HG02970 (cell line): ENCODE data around the gene RXRB.

ENCODE experiments used
- ATAC-seq: cut with Tn5 transposase; IDR thresholded peaks from one replicate; pipeline ENCODE4 v1.9.1; 2021; ENCODE audit warnings: mild to moderate bottlenecking, moderate library complexity, moderate number of reproducible peaks; ENCODE audit not compliant: unreplicated experiment, low FRiP score

The RXRB gene

DNA sequence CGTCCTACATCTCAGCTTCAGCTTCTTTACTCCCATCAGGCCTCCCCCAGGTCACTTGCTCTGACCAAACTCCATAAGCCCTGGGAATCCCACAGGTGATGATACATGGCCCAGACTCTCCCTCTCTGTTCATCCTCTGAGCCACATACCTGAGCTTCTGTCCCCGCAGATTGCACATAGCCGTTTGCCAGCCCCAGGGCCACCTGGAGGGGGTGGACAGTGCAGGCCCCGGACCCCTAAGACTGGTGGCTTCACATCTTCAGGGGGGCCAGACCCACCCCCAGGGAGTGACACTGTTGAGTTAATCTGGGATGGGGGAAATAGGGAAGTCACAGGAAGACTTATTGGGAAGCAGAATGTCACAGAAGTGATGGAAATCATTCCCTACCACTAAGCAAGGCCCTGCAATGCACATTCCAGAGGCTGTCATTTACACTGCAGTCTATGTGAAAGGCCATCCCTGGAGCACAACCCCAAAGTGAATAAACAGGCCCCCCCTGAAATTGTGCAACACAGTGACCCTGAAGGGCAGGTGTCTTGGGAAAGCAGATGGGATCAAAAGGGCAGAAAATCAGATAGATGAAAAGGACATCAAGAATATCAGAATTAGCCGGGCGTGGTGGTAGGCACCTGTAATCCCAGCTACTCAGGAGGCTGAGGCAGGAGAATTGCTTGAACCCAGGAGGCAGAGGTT, 2.2 kb downstream of the RXRB start:
- no peak for ATAC-seq

- ATAC-seq: no peak
Observed at GRCh38 chr6:33197431-33198048, 2.9 kb downstream of the RXRB start.

DNA sequence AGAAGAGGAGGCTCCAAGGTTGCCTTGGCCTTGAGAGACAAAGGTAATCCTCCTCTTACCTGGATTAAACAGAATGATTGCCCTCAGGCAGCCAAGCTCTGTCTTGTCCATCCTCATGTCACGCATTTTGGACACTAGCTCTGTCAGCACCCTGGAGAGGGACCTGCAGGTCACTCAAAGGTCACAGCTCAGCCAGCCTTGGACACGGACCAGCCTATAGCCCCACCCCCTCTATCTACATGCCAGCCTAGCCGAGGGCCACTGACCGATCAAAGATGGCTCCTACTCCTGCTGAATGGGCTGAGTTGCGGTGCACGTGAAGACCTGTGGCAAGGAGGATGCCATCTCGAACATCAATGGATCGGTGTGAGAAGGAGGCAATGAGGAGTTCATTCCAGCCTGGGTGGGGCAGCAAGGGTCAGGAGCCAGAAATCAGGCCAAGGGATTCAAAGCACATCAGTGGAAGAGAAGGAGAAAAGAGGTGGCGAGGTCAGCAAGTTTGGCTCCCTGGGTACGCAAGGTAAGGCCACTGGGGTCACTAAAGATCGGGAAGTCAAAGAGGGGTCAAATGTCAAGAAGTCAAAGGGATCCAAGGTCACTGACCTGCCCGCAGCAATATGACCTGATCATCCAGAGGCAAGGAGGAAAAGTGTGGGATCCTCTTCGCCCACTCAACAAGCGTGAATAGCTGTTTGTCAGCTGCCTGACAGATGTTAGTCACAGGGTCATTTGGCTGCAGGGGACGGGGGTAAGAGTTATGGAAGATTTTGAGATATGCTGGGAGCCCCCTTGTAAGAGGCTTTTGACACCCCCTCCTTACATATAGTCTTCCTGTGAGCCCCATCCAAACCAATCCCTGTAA, 4.9 kb downstream of the RXRB start:
- no peak for ATAC-seq

GRCh38 chr6:33194431-33194979, 6.0 kb downstream of the RXRB start:
- ATAC-seq: no peak

DNA sequence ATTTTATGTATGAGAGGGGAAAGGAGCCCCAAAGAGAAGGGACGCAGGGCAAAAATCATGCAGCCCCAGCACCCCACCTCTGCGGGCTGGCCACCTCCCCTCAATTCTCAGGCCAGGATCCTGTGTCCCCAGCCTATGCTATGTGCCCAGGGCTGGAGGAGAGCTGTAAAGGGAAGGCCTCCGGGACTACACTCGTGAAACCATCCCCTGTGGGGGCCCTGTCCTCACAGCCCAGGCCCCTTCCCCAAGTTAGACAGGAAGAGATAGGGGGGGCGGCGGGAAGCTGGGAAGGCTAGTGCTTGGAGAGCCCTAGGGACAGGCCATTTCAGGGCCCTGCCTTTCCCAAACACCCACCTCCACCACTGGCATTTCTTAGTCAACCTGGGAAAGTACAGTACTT, 6.8 kb downstream of the RXRB start:
- no peak for ATAC-seq

- no peak for ATAC-seq
Observed at GRCh38 chr6:33192671-33193602, 7.5 kb downstream of the RXRB start.

- no peak for ATAC-seq
Observed at GRCh38 chr6:33192105-33192646, 8.3 kb downstream of the RXRB start, which contains the start of gene COL11A2. Gene COL11A2 (minus strand): TSS chr6:33192467. CDS start chr6:33192240, 227 bp downstream.

DNA sequence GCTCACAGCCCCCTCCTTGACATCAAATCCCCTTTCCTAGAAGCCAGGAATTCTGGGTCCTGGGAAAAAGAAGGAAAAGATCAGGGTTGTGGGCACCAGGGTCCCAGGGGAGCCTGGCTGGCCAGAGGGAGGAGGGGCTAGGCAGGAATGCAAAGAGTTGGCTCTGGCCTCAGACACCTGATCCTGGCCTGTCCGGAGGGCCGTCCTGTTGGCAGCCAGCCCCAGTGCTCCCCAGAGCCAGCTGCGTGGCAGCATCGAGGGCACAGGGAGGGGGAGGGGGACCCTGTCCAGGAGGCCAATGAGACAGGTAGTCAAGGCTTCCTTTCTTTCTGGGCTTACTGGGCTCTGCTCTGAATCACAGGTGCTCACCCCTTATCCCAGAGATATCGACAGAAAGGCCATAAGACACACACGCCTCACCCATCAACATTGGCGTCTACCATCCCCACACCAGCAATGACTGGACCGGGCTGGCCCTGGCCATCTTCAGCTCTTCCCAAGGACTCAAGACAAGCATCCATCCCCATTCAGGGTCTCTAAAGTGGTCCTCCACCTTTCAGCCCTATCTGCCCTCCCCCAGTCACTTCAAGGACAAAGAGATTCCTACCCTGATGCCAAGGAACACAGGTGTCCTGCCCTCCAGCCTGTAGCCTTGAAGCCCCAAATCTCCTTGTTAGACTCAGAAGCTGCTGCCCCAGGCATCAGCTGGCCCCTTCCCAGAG, 8.9 kb downstream of the RXRB start:
- no peak for ATAC-seq

DNA sequence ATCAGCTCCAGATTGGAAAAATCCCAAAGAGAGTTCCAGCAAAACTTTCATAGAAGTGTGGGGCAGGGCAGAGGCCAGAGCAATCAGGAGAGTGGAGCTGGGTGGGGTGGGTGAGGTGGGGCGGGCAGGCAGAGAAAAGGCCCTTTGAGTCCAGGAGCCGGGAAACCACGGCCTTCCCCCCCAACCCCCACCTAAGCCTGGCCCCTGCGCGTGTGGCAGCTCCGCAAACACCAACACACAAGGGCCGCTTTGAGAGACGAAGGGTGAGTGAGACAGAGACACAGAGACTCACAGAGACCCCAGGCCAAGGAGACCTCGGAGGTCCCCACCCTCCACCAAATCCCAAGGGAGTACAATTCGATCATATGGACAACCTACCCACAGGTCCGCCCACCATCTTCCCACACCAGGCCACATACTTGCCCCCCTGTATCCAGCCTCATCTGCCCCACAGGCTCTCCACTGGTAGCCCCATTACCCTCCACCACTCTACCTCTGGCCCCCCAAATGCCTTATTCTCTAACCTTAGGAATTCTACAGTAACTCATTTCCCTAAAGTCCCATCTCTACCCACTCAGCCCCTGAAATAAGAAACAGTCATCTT, 9.9 kb downstream of the RXRB start:
- no peak for ATAC-seq

DNA sequence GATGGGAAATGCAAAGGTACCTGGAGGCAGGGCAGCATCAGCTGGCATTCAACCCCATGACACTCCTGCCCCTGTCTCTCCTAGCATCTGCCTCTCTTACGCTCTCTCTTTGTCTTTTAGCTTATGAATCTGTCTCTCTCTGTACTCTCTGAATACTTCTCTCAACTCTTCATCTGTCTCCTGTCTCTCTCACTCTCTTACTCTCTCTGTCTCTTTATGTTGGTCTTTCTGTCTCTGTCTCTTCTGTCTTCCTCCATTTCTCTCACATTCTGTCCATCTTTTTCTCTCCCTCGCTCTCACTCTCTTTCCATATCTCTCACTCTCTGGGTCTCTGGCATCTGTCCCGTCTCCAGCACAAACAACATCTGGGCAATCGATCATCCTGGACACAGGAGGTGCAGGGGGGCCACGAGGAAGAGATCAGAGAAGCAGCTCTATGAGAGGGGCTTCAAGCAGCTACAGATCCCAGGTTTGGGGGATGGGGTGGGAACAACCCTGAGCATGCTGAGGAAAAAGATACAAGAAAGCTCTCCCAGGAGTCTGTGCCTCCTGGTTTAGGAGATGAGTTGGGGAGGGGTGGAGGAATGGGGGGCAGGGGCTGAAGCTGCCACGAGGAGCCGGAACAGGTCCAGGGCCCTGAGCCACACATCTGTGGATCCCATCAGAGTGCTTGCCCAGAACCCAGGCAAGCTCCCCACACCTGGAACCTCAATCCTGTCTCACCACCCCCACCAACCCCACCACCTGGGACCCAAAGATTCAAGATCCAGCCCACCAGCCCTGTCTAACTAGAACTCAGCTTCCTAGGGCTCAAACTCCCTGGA, 10.6 kb downstream of the RXRB start:
- no peak for ATAC-seq

GRCh38 chr6:33189164-33189563, 11.3 kb downstream of the RXRB start:
- no peak for ATAC-seq

DNA sequence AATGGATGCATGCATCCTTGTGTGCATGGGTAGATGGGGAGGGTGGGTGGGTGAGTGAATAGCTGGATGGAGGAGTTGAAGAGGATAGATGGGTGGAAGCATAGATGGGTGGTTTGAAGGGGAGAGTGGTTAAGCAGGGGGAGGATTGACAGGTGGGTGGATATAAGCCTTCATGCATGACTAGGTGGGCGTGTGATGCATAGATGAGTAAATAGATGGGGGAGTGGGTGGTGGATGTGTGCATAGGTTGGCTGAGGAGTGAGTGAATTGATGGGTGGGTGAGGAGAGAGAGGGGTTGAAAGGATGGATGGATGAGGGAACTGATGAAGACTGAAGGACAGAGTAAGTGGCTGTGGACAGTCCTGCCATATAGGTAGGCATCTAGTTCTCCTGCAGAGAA, 12.7 kb downstream of the RXRB start:
- ATAC-seq: no peak

DNA sequence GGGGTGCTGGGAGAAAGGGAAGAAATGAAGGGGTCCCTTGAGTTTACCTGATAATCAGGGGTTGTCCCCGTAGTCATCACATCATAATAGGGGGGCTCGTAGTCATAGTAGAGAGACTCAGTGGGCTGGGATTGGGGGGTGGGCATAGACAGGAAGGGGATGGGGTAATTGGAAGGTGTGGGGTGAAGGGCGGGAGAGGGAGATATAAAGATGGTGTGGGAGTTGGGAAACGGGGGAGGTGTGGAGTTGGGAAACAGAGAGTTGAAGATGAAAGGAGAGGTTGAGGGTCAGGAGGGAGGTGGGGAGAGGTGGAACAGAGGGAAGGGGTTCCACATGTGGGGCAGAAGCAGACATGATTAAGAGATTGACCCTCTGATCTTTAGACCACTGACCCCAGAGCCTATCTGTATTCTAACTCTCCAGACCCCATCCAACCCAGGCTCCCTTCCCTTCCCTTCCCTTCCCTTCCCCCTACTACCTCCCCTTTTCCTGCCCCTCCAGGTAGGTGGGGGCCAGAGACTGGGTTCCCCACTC, 14.7 kb downstream of the RXRB start:
- ATAC-seq: no peak

DNA sequence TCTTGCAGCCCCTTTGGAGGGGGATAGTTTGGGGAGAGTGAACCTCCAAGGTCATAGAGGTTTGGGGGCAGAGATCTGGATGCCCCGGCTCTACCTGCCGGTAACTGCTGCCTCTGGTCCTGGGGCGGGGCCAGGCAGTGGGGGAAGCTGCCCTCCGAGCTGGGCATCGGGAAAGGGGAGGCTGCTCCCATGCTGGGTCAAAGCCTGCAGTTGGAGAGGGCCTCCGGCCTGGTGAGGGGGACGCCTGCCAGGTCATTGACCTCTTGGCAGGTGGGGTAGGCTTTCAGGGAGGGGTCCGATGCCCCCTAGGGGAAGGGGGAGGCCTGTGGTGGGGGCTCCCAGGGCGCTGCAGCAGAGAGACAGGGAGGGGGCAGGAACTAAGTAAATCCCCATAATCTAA, 15.3 kb downstream of the RXRB start:
- no peak for ATAC-seq

GRCh38 chr6:33183071-33183683, 17.3 kb downstream of the RXRB start:
- ATAC-seq: no peak

DNA sequence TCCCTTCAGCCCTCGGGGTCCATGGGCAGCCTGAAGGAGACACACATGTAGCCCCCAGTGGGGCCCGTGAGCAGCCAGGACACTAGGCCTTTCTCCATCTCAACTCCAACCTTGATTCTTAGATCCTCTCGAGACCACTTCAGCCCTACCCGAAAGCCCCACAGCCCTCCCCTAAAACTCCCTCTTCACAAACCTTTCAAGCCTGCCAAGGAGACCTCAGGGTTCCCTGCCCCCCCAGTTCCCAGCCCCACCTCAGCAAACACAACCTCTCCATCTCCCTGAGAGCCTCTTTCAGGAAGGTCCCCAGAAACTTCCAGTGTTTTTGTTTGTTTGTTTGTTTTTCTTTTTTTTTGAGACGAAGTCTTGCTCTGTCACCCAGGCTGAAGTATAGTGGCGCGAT, 19.3 kb downstream of the RXRB start:
- no peak for ATAC-seq
